GM23248 (cell line): ENCODE data around the gene RHBDL3. TPM values are rescaled to one million over a fixed set of nuclear protein-coding genes. Genes with fewer than 3 reads are reported as not detected.

Source experiments
- DNase-seq: peaks from one replicate; pipeline ENCODE4 v3.0.0-alpha.2; 2015
- H2AFZ ChIP-seq: fragments of 200-600 bp; sonication (generic); 2 replicates; pipeline ENCODE4 v1.6.1; 2016; ENCODE audit warnings: antibody characterized with exemption
- H3F3A ChIP-seq: fragments of 200-600 bp; sonication (generic); 2 replicates; pipeline ENCODE4 v1.6.1; 2016; ENCODE audit warnings: mild to moderate bottlenecking, antibody characterized with exemption, mixed run types; ENCODE audit not compliant: insufficient read depth
- H3K27ac ChIP-seq: fragments of 200-600 bp; sonication (generic); 2 replicates; pipeline ENCODE4 v1.5.1; 2016; ENCODE audit warnings: mild to moderate bottlenecking
- H3K27me3 ChIP-seq: fragments of 200-600 bp; sonication (generic); replicated peaks from 2 replicates; pipeline ENCODE4 v1.6.1; 2016; ENCODE audit warnings: mild to moderate bottlenecking; ENCODE audit not compliant: insufficient read depth
- H3K36me3 ChIP-seq: fragments of 200-600 bp; sonication (generic); 2 replicates; pipeline ENCODE4 v1.6.1; 2016; ENCODE audit warnings: low read depth, mild to moderate bottlenecking
- H3K4me1 ChIP-seq: fragments of 200-600 bp; sonication (generic); 2 replicates; pipeline ENCODE4 v1.6.1; 2016; ENCODE audit warnings: mild to moderate bottlenecking; ENCODE audit not compliant: insufficient read depth
- H3K4me2 ChIP-seq: fragments of 200-600 bp; sonication (generic); one replicate; pipeline ENCODE4 v1.6.1; 2016; ENCODE audit warnings: mild to moderate bottlenecking; ENCODE audit not compliant: unreplicated experiment
- H3K4me3 ChIP-seq: fragments of 200-600 bp; sonication (generic); 2 replicates; pipeline ENCODE4 v1.5.1; 2016; ENCODE audit warnings: mild to moderate bottlenecking
- H3K79me2 ChIP-seq: fragments of 200-600 bp; sonication (generic); 2 replicates; pipeline ENCODE4 v1.6.1; 2016; ENCODE audit warnings: mild to moderate bottlenecking; ENCODE audit not compliant: insufficient read depth
- H3K9ac ChIP-seq: fragments of 200-600 bp; sonication (generic); 2 replicates; pipeline ENCODE4 v1.6.1; 2016; ENCODE audit warnings: mild to moderate bottlenecking
- H3K9me2 ChIP-seq: fragments of 200-600 bp; sonication (generic); 2 replicates; pipeline ENCODE4 v1.6.1; 2016; ENCODE audit warnings: mixed run types, mild to moderate bottlenecking, moderate library complexity; ENCODE audit not compliant: insufficient read depth
- H3K9me3 ChIP-seq: fragments of 200-600 bp; sonication (generic); one replicate; pipeline ENCODE4 v1.6.1; 2017; ENCODE audit warnings: low read depth
- H4K20me1 ChIP-seq: fragments of 200-600 bp; sonication (generic); 2 replicates; pipeline ENCODE4 v1.6.0; 2016; ENCODE audit not compliant: insufficient read depth
- EZH2 ChIP-seq: fragments of 200-600 bp; sonication (generic); IDR thresholded peaks from 2 replicates; pipeline ENCODE4 v1.6.1; 2018; ENCODE audit warnings: antibody characterized with exemption, mild to moderate bottlenecking; ENCODE audit not compliant: insufficient read depth, poor library complexity, severe bottlenecking
- EZH2phosphoT487 ChIP-seq: fragments of 200-600 bp; sonication (generic); IDR thresholded peaks from 2 replicates; pipeline ENCODE4 v1.6.1; 2018; ENCODE audit warnings: antibody characterized with exemption, moderate library complexity, mild to moderate bottlenecking, low read depth; ENCODE audit not compliant: insufficient read depth
- WGBS, 2 experiments: methylation state at CpG; one replicate each; pipeline ENCODE4 v1.1.6; 2015 to 2017; ENCODE audit warnings: low lambda C conversion rate in 2 of 2, low coverage in 1 of 2; ENCODE audit errors: missing lambda C conversion rate in 2 of 2; 5-methylcytosine and 5-hydroxymethylcytosine counted together
- in situ Hi-C: fragments of 300-500 bp; cut with MboI; formaldehyde crosslinking; loops from 2 replicates; pipeline ENCODE4 v1.15.0; 2020
- polyA plus RNA-seq: library from polyadenylated mRNA; unstranded; fragments of >200 nt; fragmentation: Nextera tagmentation; extraction: Ambion mirVana; gene quantifications from 2 replicates; pipeline ENCODE4 v1.2.1, GENCODE V29; 2016
- total RNA-seq: library from RNA; depleted of rRNA; stranded (reverse); fragments of >200 nt; shearing (Covaris generic); gene quantifications from 2 replicates; pipeline ENCODE4 v1.2.3, GENCODE V29; 2014

RHBDL3 gene
- total and polyA plus RNA-seq, 2 experiments from 2014 or later = 0.09 to 0.11 TPM

GRCh38 chr17:32267690-32268205 is 2.1 kb downstream of the RHBDL3 start:
- no peaks in the 10 kb centered on the region for H3K36me3 ChIP-seq
- DNase-seq = no peak
- in situ Hi-C loops = no loop called here
- H3F3A ChIP-seq = 0 out of 2 replicates have a peak, but pooled peaks cover 8% of the 10 kb centered on the region
- peaks cover 21% of the 10 kb centered on the region for H3K27me3 ChIP-seq
- no peak overlapping the region for H3K9ac ChIP-seq
- no peaks in the 10 kb centered on the region for H4K20me1 ChIP-seq
- H2AFZ ChIP-seq = no peak overlapping the region
- WGBS, 2 experiments = 80 to 84% methylated on average over 10 of the region's 10 CpGs
- no peak overlapping the region for H3K4me2 ChIP-seq
- no peaks in the 10 kb centered on the region for H3K9me2 ChIP-seq
- no peak overlapping the region for H3K4me3 ChIP-seq
- H3K79me2 ChIP-seq = no peaks in the 10 kb centered on the region
- no peak for TF ChIP-seq EZH2
- TF ChIP-seq EZH2phosphoT487 = no peak
- no peak overlapping the region for H3K27ac ChIP-seq
- no peaks in the 10 kb centered on the region for H3K4me1 ChIP-seq
- no peaks in the 10 kb centered on the region for H3K9me3 ChIP-seq

GRCh38 chr17:32268734-32269288 is 3.2 kb downstream of the RHBDL3 start:
- H3K36me3 ChIP-seq = no peaks in the 10 kb centered on the region
- no peaks in the 10 kb centered on the region for H3K4me1 ChIP-seq
- no peak overlapping the region for H3K9ac ChIP-seq
- H3K9me2 ChIP-seq = no peaks in the 10 kb centered on the region
- 0 out of 2 replicates have a peak, but pooled peaks cover 8% of the 10 kb centered on the region for H3F3A ChIP-seq
- peaks cover 16% of the 10 kb centered on the region for H3K27me3 ChIP-seq
- no peak overlapping the region for H3K4me3 ChIP-seq
- no peak overlapping the region for H3K27ac ChIP-seq
- WGBS, 2 experiments = 93 to 94% methylated on average over 7 of the region's 7 CpGs
- no peaks in the 10 kb centered on the region for H3K9me3 ChIP-seq
- DNase-seq = no peak
- H3K79me2 ChIP-seq = no peaks in the 10 kb centered on the region
- TF ChIP-seq EZH2 (no peak), EZH2phosphoT487 (no peak)
- H3K4me2 ChIP-seq = no peak overlapping the region
- no peaks in the 10 kb centered on the region for H4K20me1 ChIP-seq
- in situ Hi-C loops = no loop called here
- no peak overlapping the region for H2AFZ ChIP-seq

- 70 to 72% methylated on average over 11 of the region's 11 CpGs for WGBS, 2 experiments
Observed at GRCh38 chr17:32269377-32269776, 3.7 kb downstream of the RHBDL3 start.

GRCh38 chr17:32271844-32272243 is 6.2 kb downstream of the RHBDL3 start:
- Histone ChIP-seq H3K4me1 (peaks cover 3% of the 10 kb centered on the region; the same call in 1 of the 2 replicates), H3F3A (0 out of 2 replicates have a peak, but pooled peaks cover 5% of the 10 kb centered on the region), H4K20me1 (no peaks in the 10 kb centered on the region), H3K4me3 (no peak overlapping the region), H3K9ac (no peak overlapping the region), H3K27ac (no peak overlapping the region), H3K9me3 (no peaks in the 10 kb centered on the region), H2AFZ (no peak overlapping the region), H3K36me3 (no peaks in the 10 kb centered on the region), H3K9me2 (no peaks in the 10 kb centered on the region), H3K79me2 (no peaks in the 10 kb centered on the region), H3K4me2 (no peak overlapping the region), H3K27me3 (peaks cover 4% of the 10 kb centered on the region)
- in situ Hi-C loops = no loop called here
- TF ChIP-seq EZH2 (no peak), EZH2phosphoT487 (no peak)
- WGBS, 2 experiments = 88 to 90% methylated on average over 8 of the region's 8 CpGs
- DNase-seq = no peak

More at GRCh38 chr17:32269377-32269776, 3.7 kb downstream of the RHBDL3 start:
- no peaks in the 10 kb centered on the region for H3K9me3 ChIP-seq
- no peaks in the 10 kb centered on the region for H3K9me2 ChIP-seq
- H3F3A ChIP-seq = 0 out of 2 replicates have a peak, but pooled peaks cover 8% of the 10 kb centered on the region
- in situ Hi-C loops = no loop called here
- H3K4me2 ChIP-seq = no peak overlapping the region
- H3K4me3 ChIP-seq = no peak overlapping the region
- TF ChIP-seq EZH2 (no peak), EZH2phosphoT487 (no peak)
- no peaks in the 10 kb centered on the region for H3K4me1 ChIP-seq
- DNase-seq = peak; percentile 25
- no peak overlapping the region for H3K9ac ChIP-seq
- H3K79me2 ChIP-seq = no peaks in the 10 kb centered on the region
- no peaks in the 10 kb centered on the region for H3K36me3 ChIP-seq
- no peaks in the 10 kb centered on the region for H4K20me1 ChIP-seq
- no peak overlapping the region for H3K27ac ChIP-seq
- H3K27me3 ChIP-seq = peaks cover 11% of the 10 kb centered on the region
- H2AFZ ChIP-seq = no peak overlapping the region
